Tibial nerve (tissue), 4 donors: ENCODE data around the gene RNF212. TPM values are rescaled to one million over a fixed set of nuclear protein-coding genes. Genes with fewer than 3 reads are reported as not detected.

Experiments
- DNase-seq, 2 donors: peaks; one replicate each; pipeline ENCODE4 v3.0.0-alpha.2; 2019; ENCODE audit warnings: low spot score in 2 of 2
- H3K27ac ChIP-seq, 4 donors: fragments of 200-600 bp; sonication (generic) in 3 of 4; one replicate each; pipeline ENCODE4 v1.5.1; 2017 to 2019; ENCODE audit warnings: mild to moderate bottlenecking in 1 of 4
- H3K27me3 ChIP-seq, 2 donors: fragments of 200-600 bp; sonication (generic) in 1 of 2; one replicate each; pipeline versions ENCODE4 v1.5.1 to v1.6.0; 2017 to 2019
- H3K36me3 ChIP-seq, 3 donors: fragments of 200-600 bp; sonication (generic); one replicate each; pipeline ENCODE4 v1.5.1; 2018 to 2019
- H3K4me1 ChIP-seq, 4 donors: fragments of 200-600 bp; sonication (generic) in 3 of 4; one replicate each; pipeline ENCODE4 v1.5.1; 2017 to 2019
- H3K4me3 ChIP-seq, 4 donors: fragments of 200-600 bp; sonication (generic) in 3 of 4; one replicate each; pipeline ENCODE4 v1.5.1; 2017 to 2019; ENCODE audit warnings: mild to moderate bottlenecking in 1 of 4, moderate library complexity in 1 of 4
- H3K9me3 ChIP-seq, 4 donors: fragments of 200-600 bp; sonication (generic) in 3 of 4; one replicate each; pipeline ENCODE4 v1.5.1; 2017 to 2019
- EP300 ChIP-seq, 2 donors: sonication (generic); formaldehyde crosslinking; IDR thresholded peaks; one replicate each; pipeline ENCODE4 v1.6.1; 2017; ENCODE audit warnings: antibody characterized with exemption in 2 of 2, mild to moderate bottlenecking in 1 of 2
- POLR2A ChIP-seq, 2 donors: fragments of 450-650 bp; IDR thresholded peaks; one replicate each; pipeline ENCODE4 v1.6.1; 2017; ENCODE audit warnings: antibody characterized with exemption in 2 of 2, mild to moderate bottlenecking in 2 of 2, moderate library complexity in 2 of 2
- WGBS, 2 donors: methylation state at CpG; one replicate each; pipeline ENCODE4 v1.1.5; 2018; 5-methylcytosine and 5-hydroxymethylcytosine counted together
- total RNA-seq, 4 donors: library from RNA; depleted of rRNA; stranded (reverse); fragments of >200 nt; gene quantifications; one replicate each; pipeline ENCODE4 v1.1.0, GENCODE V29; 2016
- TF ChIP-seq, protein P1 (sequence below), 5 experiments: fragments of 200-600 bp in 3 of 5; fragments of 450-650 bp in 2 of 5; sonication (generic) in 3 of 5; IDR thresholded peaks; one replicate each; pipeline ENCODE4 v1.5.1; 2016 to 2019; ENCODE audit warnings: antibody characterized with exemption in 5 of 5, mild to moderate bottlenecking in 3 of 5, moderate library complexity in 2 of 5

RNF212 gene
- total RNA-seq, 4 donors from 2014 or later: 2.5 to 24.7 (median 9.8) TPM

DNA sequence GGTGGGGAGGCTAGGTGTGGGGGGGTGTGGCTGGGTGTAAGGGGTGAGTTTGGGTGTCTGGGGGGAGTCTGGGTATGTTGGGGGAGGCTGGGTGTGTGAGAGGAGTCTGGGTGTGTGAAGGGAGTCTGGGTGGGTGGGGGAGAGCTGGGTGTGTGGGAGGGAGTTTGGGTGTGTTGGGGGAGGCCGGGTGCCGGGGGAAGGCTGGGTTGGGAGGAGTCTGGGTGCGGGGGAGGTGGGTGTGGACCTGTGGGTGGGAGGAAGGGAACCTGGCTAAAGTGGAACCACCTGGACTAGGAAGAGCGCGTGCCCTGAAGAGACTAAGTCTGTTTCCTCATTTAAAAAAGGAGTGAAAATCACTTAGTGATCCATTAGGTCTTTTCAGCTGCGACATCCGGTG, 40.8 kb upstream of the RNF212 start:
- Histone ChIP-seq H3K9me3 (peaks cover 0 to 23% (median 2%) of the 10 kb centered on the region in 4 donors), H3K27ac (no peak overlapping the region), H3K27me3 (no peaks in the 10 kb centered on the region), H3K36me3 (no peaks in the 10 kb centered on the region), H3K4me1 (peaks cover 0 to 14% (median 0%) of the 10 kb centered on the region in 4 donors), H3K4me3 (no peak overlapping the region)
- TF ChIP-seq POLR2A (IDR thresholded peaks at IDR 0.05): no peak
- no peak for DNase-seq
- 65 to 68% methylated on average over 7 of the region's 7 CpGs for WGBS, 2 donors

DNA sequence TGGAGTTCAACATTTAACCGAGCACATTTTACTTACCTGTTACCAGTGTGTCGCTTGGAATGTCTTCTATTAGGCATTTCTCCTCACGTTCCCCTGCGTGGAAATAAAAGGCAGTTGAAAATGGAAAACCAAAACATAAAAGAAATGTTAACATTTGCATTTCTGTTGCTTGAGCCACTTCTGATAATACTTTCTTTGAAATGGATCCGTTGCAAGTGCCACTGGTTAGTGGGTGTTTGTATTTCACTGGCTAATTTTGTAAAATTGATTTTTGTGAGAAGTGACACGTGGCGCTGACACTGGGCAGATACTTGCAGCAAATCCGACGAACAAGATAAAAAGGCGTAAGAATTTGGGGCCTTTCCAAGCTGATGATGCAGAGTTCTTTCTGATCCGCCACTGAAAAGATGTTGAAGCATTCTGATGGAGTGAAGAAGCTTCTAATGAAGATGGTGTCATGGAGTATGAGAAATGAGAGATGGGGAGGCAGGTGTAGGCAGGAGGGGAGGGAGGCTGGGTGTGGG, 40.3 kb upstream of the RNF212 start:
- H3K4me1 ChIP-seq: peaks cover 0 to 14% (median 0%) of the 10 kb centered on the region in 4 donors
- H3K4me3 ChIP-seq: no peak overlapping the region
- 74 to 75% methylated on average over 11 of the region's 11 CpGs for WGBS, 2 donors
- no peaks in the 10 kb centered on the region for H3K36me3 ChIP-seq
- H3K27me3 ChIP-seq: no peaks in the 10 kb centered on the region
- no peak for DNase-seq
- peaks cover 0 to 23% (median 2%) of the 10 kb centered on the region in 4 donors for H3K9me3 ChIP-seq
- no peak overlapping the region for H3K27ac ChIP-seq
- no peak for TF ChIP-seq POLR2A (IDR thresholded peaks at IDR 0.05)
- TF ChIP-seq, protein P1, sequence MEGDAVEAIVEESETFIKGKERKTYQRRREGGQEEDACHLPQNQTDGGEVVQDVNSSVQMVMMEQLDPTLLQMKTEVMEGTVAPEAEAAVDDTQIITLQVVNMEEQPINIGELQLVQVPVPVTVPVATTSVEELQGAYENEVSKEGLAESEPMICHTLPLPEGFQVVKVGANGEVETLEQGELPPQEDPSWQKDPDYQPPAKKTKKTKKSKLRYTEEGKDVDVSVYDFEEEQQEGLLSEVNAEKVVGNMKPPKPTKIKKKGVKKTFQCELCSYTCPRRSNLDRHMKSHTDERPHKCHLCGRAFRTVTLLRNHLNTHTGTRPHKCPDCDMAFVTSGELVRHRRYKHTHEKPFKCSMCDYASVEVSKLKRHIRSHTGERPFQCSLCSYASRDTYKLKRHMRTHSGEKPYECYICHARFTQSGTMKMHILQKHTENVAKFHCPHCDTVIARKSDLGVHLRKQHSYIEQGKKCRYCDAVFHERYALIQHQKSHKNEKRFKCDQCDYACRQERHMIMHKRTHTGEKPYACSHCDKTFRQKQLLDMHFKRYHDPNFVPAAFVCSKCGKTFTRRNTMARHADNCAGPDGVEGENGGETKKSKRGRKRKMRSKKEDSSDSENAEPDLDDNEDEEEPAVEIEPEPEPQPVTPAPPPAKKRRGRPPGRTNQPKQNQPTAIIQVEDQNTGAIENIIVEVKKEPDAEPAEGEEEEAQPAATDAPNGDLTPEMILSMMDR (IDR thresholded peaks at IDR 0.05): no peak
- no peak for TF ChIP-seq EP300 (IDR thresholded peaks at IDR 0.05)

DNA sequence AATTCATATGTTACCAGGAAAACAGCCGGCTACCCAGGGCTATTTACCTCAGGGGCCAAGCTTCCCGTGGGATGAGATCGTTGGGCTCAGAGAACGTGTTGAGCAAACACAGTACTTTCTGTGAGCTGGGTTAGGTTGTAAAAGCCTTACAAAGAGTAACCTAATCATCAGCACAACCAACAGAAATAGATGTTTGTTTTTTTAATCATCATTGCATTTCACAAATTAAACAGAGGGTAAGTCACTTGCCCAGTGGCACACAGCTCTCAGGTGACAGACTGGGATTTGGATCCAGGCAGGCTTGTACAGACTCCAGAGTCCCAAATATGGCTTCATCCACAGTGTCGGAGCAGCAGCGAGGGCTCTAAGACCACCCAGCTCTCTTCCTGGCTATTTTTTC, 38.9 kb upstream of the RNF212 start:
- H3K9me3 ChIP-seq: peaks cover 0 to 11% (median 0%) of the 10 kb centered on the region in 4 donors
- peaks cover 0 to 14% (median 0%) of the 10 kb centered on the region in 4 donors for H3K4me1 ChIP-seq
- no peaks in the 10 kb centered on the region for H3K36me3 ChIP-seq
- 53 to 59% methylated on average over 6 of the region's 6 CpGs for WGBS, 2 donors
- TF ChIP-seq POLR2A (IDR thresholded peaks at IDR 0.05): no peak
- no peaks in the 10 kb centered on the region for H3K27me3 ChIP-seq
- H3K4me3 ChIP-seq: no peak overlapping the region
- H3K27ac ChIP-seq: no peak overlapping the region
- DNase-seq: no peak

DNA sequence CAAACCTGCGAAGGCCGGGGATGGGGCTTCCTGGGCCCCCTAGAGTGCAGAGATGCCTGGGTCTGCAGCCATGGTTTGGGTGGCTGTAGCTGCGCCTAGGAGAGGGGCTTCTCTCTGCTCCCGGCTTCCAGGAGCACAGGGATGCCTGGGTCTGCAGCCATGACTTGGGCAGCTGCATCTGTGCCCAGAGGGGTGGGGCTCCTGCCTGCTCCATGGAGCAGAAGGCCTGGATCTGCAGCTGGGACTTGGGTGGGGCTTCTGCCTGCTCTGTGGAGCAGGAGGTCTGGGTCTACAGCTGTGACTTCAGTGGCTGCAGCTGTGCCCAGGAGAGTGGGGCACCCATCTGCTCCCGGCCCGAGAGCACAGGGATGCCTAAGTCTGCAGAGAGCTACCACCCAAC, 38.2 kb upstream of the RNF212 start:
- H3K27ac ChIP-seq: no peak overlapping the region

DNA sequence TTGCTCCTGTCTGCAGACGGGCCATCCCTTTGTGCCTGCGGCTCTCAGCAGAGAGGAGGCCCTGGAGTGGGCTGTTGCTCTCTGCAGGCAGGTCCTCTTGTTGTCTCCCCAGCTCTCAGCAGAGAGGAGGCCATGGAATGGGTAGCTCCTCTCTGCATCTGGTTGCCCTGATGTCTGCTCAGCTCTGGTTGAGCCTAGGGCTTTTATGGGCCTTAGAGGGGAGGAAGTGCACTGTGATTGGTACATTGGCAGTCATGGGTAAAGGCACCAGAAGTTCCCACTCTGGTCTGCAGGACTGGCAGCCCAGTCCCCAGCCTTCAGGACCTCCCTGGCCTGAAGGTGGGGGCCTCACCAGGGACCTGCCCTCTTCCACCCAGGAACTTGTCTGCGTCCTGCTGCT, 37.5 kb upstream of the RNF212 start:
- TF ChIP-seq EP300 (IDR thresholded peaks at IDR 0.05) (no peak), POLR2A (IDR thresholded peaks at IDR 0.05) (no peak)
- TF ChIP-seq, protein P1 (IDR thresholded peaks at IDR 0.05): no peak
- no peak for DNase-seq
- peaks cover 0 to 14% (median 0%) of the 10 kb centered on the region in 4 donors for H3K4me1 ChIP-seq
- H3K27me3 ChIP-seq: no peaks in the 10 kb centered on the region
- H3K4me3 ChIP-seq: no peak overlapping the region
- no peaks in the 10 kb centered on the region for H3K36me3 ChIP-seq
- 38 to 92% methylated on average over 2 of the region's 3 CpGs for WGBS, 2 donors
- no peak overlapping the region for H3K27ac ChIP-seq
- H3K9me3 ChIP-seq: peaks cover 0 to 11% (median 0%) of the 10 kb centered on the region in 4 donors

More for the DNA sequence above, 38.2 kb upstream of the RNF212 start:
- DNase-seq: no peak
- H3K4me1 ChIP-seq: peaks cover 0 to 14% (median 0%) of the 10 kb centered on the region in 4 donors
- H3K9me3 ChIP-seq: peaks cover 0 to 11% (median 0%) of the 10 kb centered on the region in 4 donors
- TF ChIP-seq EP300 (IDR thresholded peaks at IDR 0.05) (no peak), POLR2A (IDR thresholded peaks at IDR 0.05) (no peak)
- TF ChIP-seq, protein P1 (IDR thresholded peaks at IDR 0.05): no peak
- no peaks in the 10 kb centered on the region for H3K27me3 ChIP-seq
- WGBS, 2 donors: 94 to 97% methylated on average over 5 to 6 of the region's 6 CpGs
- no peaks in the 10 kb centered on the region for H3K36me3 ChIP-seq
- H3K4me3 ChIP-seq: no peak overlapping the region

DNA sequence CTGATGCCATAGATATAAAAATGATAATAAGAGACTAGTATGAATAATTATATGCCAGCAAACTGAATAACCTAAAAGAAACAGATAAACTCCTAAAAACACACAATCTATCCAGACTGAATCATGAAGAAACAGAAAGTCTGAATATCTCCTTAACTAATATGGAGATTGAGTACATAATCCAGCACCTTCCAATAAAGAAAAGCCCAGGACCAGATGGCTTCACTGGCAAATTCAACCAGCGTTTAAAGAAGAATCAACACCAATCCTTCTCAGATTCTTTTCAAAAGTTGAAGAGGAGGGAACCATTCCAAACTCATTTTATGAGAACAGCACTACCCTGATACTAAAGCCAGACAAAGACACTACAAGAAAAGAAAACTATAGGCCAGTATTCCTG, 26.5 kb upstream of the RNF212 start:
- Histone ChIP-seq H3K4me3 (no peak overlapping the region), H3K4me1 (no peaks in the 10 kb centered on the region), H3K36me3 (no peaks in the 10 kb centered on the region), H3K27ac (no peak overlapping the region), H3K9me3 (no peaks in the 10 kb centered on the region), H3K27me3 (no peaks in the 10 kb centered on the region)
- 85 to 90% methylated on average over 1 of the region's 1 CpG for WGBS, 2 donors
- no peak for TF ChIP-seq EP300 (IDR thresholded peaks at IDR 0.05)
- no peak for TF ChIP-seq POLR2A (IDR thresholded peaks at IDR 0.05)
- TF ChIP-seq, protein P1 (IDR thresholded peaks at IDR 0.05): no peak
- DNase-seq: no peak
